GM18505 (cell line): ENCODE results near the gene NKG7.

ENCODE experiments used
- ATAC-seq: cut with Tn5 transposase; IDR thresholded peaks from one replicate; pipeline ENCODE4 v1.9.1; 2021; ENCODE audit not compliant: unreplicated experiment
- POLR2A ChIP-seq: IDR thresholded peaks from 4 replicates; pipeline ENCODE4 v1.6.1; 2011; ENCODE audit warnings: borderline replicate concordance; ENCODE audit not compliant: insufficient read depth, insufficient read length; ENCODE audit errors: extremely low read depth

The NKG7 gene

GRCh38 chr19:51327066-51328001, 45.1 kb downstream of the NKG7 start:
- no peak for ATAC-seq
- TF ChIP-seq POLR2A, result no peak

GRCh38 chr19:51326216-51327065, 46.0 kb downstream of the NKG7 start:
- TF ChIP-seq POLR2A, result no peak
- ATAC-seq, result no peak

- TF ChIP-seq POLR2A, result no peak
- no peak for ATAC-seq
Measured at GRCh38 chr19:51325161-51325976, 47.1 kb downstream of the NKG7 start.

GRCh38 chr19:51324167-51324481, 48.3 kb downstream of the NKG7 start:
- ATAC-seq, result no peak
- TF ChIP-seq POLR2A, result no peak

GRCh38 chr19:51323481-51324166, 48.8 kb downstream of the NKG7 start:
- ATAC-seq, result no peak
- no peak for TF ChIP-seq POLR2A

- no peak for ATAC-seq
- TF ChIP-seq POLR2A, result no peak
Measured at GRCh38 chr19:51321799-51322198, 50.7 kb downstream of the NKG7 start.
